Measurements from ENCODE around the gene SSX2. TPM values are rescaled to one million over a fixed set of nuclear protein-coding genes. Genes with fewer than 3 reads are reported as not detected.
"Not testable (repeated sequence)": the region's sequence is repeated elsewhere in the genome, so short reads cannot be mapped to it uniquely, and the experiment has no call there.

SSX2 gene, protein sequence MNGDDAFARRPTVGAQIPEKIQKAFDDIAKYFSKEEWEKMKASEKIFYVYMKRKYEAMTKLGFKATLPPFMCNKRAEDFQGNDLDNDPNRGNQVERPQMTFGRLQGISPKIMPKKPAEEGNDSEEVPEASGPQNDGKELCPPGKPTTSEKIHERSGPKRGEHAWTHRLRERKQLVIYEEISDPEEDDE
- polyA plus RNA-seq (ENCODE audit: insufficient read length in 12 of 12), result not detected
- long read RNA-seq, donor 1, result 0 reads
- long read RNA-seq, donor 2, result 0 reads
- long read RNA-seq, donor 3, result 0 reads
- long read RNA-seq, donor 4, result 0 reads
- long read RNA-seq, donor 5, result 0 reads
- long read RNA-seq, donor 6, result 0 reads
- long read RNA-seq, donor 7, result 0 reads
- long read RNA-seq, donor 8, result 0 reads
- long read RNA-seq, donor 9, result 0 reads
- long read RNA-seq, donor 10, result 0 reads
- long read RNA-seq, donor 11, result 0 reads

DNA sequence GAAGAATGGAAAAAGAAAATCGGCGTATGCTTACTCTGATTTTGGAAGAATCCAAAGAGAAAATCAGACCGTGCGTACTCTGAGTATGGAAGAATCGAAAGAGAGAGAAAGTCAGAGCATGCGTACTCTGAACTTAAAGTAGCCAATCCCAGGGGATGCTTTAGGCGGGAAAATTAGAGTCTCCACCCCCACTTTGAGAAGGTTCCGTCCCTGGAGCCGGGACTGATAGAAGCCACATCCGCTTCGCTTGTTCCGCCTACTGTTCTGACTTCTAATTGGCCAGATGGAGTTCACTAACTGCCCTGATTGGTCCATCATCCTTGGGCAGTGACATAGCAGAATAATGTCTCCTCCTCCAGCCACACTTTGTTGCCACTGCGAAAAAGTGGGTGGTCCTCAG, at the start of gene SSX2:
Gene SSX2, minus strand, starts transcription at position 101 of the 400 bp plus-strand sequence. CDS start 1,429 bp downstream, outside the sequence.
- not testable (repeated sequence) for DNase-seq

DNA sequence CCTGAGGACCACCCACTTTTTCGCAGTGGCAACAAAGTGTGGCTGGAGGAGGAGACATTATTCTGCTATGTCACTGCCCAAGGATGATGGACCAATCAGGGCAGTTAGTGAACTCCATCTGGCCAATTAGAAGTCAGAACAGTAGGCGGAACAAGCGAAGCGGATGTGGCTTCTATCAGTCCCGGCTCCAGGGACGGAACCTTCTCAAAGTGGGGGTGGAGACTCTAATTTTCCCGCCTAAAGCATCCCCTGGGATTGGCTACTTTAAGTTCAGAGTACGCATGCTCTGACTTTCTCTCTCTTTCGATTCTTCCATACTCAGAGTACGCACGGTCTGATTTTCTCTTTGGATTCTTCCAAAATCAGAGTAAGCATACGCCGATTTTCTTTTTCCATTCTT, 44.0 kb upstream of the SSX2 start, which contains the start of gene SSX2B:
Gene SSX2B, plus strand, starts transcription at position 301 of the 400 bp plus-strand sequence. CDS start 1,429 bp downstream, outside the sequence.
- not testable (repeated sequence) for DNase-seq

DNA sequence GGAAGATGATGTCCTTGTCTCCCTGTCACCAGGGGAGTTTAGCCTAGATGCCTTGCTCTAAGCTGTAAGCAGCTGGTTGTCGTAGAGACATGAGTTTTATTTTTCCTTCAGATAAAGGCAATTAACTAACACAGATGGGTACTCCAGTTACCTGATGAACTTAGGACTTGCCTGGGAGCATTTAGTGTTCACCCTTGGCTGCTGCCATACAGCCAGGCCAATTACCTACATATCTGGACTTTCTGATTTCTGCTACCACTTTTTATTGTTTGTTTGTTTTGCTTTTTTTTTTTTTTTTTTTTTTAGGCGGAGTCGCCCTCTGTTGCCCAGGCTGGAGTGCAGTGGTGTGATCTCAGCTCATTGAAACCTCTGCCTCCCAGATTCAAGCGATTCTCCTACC, 14.9 kb downstream of the SSX2 start:
- not testable (repeated sequence) for DNase-seq

DNA sequence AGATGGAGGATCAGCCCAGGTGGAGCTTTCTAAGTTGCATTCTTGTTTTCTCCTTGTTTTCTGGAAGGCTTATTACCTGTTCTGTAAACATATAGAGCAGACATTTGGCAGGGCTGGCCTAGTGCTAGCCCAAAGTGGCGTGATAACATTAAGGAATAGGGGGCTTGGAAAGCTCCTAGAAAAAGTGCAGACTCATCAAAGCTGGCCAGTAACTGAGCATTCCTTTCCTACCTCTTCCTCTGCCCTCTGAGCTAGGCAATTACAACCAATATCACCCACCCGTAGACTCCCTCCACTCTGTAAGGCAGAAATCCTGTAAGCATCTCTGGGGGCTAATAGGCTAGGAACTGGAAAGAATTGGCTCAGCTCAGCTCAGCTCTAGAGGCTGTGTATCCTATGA, 44.8 kb downstream of the SSX2 start:
- not testable (repeated sequence) for DNase-seq

DNA sequence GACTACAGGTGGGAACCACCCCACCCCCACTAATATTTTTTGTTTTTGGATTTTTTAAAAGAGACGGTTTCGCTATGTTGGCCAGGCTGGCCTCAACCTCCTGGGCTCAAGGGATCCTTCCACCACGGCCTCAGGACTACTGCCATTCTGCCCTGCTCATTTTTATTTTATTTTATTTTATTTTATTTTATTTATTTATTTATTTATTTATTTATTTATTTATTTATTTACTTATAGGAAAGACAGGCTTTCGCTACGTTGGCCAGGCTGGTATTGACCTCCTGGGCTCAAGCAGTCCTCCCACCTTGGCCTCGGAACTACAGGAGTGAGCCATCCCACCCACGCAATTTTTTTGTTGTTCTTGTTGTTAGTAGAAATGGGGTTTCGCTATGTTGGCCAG, 51.5 kb downstream of the SSX2 start:
- not testable (repeated sequence) for DNase-seq

DNA sequence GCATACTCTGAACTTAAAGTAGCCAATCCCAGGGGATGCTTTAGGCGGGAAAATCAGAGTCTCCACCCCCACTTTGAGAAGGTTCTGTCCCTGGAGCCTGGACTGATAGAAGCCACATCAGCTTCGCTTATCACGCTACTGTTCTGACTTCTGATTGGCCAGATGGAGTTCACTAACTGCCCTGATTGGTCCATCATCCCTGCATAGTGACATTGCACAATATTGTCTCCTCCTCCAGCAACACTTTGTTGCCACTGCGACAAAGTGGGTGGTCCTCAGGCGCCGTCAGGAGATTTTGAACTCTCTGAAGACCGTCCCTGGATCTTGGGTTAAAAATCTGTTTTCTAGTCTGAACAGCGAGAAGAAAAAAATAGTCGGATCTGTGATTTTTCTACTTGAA, 52.2 kb downstream of the SSX2 start, which contains the start of gene SSX7:
Gene SSX7, minus strand, starts transcription at position 101 of the 400 bp plus-strand sequence. CDS start 1,428 bp downstream, outside the sequence.
- DNase-seq, result not testable (repeated sequence)

DNA sequence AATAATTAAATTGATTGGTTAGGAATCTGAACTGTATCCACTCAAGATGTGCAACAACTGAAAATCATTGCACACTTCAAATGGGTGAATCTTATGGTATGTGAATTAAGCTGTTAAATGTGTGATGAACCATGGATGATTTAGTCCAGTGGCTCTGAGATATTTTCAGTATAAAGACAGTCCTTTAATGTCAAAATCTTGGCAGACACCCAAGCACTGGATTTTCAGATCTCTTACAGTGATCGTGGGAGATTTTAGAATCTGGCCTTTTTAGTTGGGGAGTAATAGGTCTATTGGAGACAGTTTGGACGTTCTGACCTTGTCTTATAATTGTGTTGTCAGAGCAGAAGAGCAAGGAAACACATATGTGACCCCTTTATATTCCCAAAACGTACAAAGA, 56.3 kb downstream of the SSX2 start:
- not testable (repeated sequence) for DNase-seq

DNA sequence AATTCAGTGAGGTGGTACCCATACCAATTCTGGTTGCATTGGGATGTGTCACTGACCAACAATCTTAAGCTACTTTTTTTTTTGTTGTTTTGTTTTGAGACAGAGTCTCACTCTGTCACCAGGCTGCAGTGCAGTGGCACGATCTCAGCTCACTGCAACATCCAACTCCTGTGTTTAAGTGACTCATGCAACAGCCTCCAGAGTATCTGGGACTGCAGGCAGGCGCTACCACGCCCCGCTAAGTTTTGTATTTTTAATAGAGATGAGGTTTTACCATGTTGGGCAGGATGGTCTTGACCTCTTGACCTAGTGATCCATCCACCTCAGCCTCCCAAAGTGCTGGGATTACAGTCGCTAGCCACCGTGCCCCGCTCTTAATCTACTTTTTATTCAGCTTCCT, 58.0 kb downstream of the SSX2 start:
- DNase-seq, result not testable (repeated sequence)

Other genes starting within 250 kb of the SSX2 start
- gene XAGE1A, start 211.4 kb downstream of the SSX2 start, polyA plus RNA-seq (ENCODE audit: insufficient read length in 12 of 12), result under 1 TPM in 1 of 12 donors, not detected in 11; 0.75 TPM
- 1 to 10 TPM in 1 of 12 donors, under 1 TPM in 2, not detected in 9; 0.41 to 1.3 (median 0.76) TPM for gene XAGE1B, start 190.1 kb downstream of the SSX2 start, polyA plus RNA-seq (ENCODE audit: insufficient read length in 12 of 12)
- not detected for gene SSX7, start 52.3 kb downstream of the SSX2 start, polyA plus RNA-seq (ENCODE audit: insufficient read length in 12 of 12)
- not detected for gene SSX2B, start 44.1 kb upstream of the SSX2 start, polyA plus RNA-seq (ENCODE audit: insufficient read length in 12 of 12)
- gene SPANXN5, start 90.2 kb upstream of the SSX2 start, polyA plus RNA-seq (ENCODE audit: insufficient read length in 12 of 12), result not detected
- not detected for gene XAGE5, start 104.1 kb upstream of the SSX2 start, polyA plus RNA-seq (ENCODE audit: insufficient read length in 12 of 12)
- under 1 TPM in 2 of 12 donors, not detected in 10; 0.66 to 0.74 TPM for gene XAGE3, start 160.9 kb upstream of the SSX2 start, polyA plus RNA-seq (ENCODE audit: insufficient read length in 12 of 12)
- gene FAM156B, start 190.2 kb upstream of the SSX2 start, polyA plus RNA-seq (ENCODE audit: insufficient read length in 12 of 12), result 10 to 100 TPM in 10 of 12 donors, not detected in 2; 11.0 to 19.6 (median 15.3) TPM